ENCODE results near the gene PIGC.

The PIGC gene

GRCh38 chr1:172398970-172399755 lies 44.7 kb downstream of the PIGC start:
- peak; percentile 89 for DNase-seq (ENCODE audit: low read depth)

GRCh38 chr1:172398193-172398592 lies 45.7 kb downstream of the PIGC start:
- no peak for DNase-seq (ENCODE audit: low read depth)

- DNase-seq (ENCODE audit: low read depth): no peak
Measured at GRCh38 chr1:172397633-172398032, 46.2 kb downstream of the PIGC start.

- DNase-seq (ENCODE audit: low read depth): peak; percentile 48
Measured at GRCh38 chr1:172397221-172397620, 46.6 kb downstream of the PIGC start.

- DNase-seq (ENCODE audit: low read depth): no peak
Measured at GRCh38 chr1:172395576-172395975, 48.3 kb downstream of the PIGC start.

- DNase-seq (ENCODE audit: low read depth): no peak
Measured at GRCh38 chr1:172394811-172395210, 49.1 kb downstream of the PIGC start.

GRCh38 chr1:172394141-172394751 lies 49.6 kb downstream of the PIGC start:
- no peak for DNase-seq (ENCODE audit: low read depth)

GRCh38 chr1:172393354-172393753 lies 50.5 kb downstream of the PIGC start:
- no peak for DNase-seq (ENCODE audit: low read depth)

GRCh38 chr1:172391976-172392375 lies 51.9 kb downstream of the PIGC start:
- no peak for DNase-seq (ENCODE audit: low read depth)

Measured in non-pigmented ciliary epithelial cell (primary cell).